ENCODE data around the gene KCNT1.

KCNT1 gene

DNA sequence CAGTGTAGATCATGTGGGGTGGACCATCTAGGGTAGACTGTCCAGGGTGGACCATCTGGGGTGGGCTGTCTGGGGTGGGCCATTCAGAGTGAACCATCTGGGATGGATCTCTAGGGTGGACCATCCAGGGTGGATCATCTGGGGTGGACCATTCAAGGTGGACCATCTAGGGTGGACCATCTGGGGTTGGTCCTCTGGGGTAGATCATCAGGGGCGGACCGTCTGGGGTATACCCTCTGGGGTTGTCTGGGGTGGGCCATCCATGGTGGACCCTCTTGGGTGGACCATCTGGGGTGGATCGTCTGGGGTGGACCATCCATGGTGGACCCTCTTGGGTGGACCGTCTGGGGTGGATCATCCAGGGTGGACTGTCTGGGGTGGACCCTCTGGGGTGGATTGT lies 64.3 kb downstream of the KCNT1 start:
- no peak overlapping the region for H3K4me3 ChIP-seq (ENCODE audit: low read depth, low read length)
- CTCF ChIA-PET, result no interaction called here
- DNase-seq (ENCODE audit: low read depth, low spot score), result no peak
- TF ChIP-seq, protein P1, sequence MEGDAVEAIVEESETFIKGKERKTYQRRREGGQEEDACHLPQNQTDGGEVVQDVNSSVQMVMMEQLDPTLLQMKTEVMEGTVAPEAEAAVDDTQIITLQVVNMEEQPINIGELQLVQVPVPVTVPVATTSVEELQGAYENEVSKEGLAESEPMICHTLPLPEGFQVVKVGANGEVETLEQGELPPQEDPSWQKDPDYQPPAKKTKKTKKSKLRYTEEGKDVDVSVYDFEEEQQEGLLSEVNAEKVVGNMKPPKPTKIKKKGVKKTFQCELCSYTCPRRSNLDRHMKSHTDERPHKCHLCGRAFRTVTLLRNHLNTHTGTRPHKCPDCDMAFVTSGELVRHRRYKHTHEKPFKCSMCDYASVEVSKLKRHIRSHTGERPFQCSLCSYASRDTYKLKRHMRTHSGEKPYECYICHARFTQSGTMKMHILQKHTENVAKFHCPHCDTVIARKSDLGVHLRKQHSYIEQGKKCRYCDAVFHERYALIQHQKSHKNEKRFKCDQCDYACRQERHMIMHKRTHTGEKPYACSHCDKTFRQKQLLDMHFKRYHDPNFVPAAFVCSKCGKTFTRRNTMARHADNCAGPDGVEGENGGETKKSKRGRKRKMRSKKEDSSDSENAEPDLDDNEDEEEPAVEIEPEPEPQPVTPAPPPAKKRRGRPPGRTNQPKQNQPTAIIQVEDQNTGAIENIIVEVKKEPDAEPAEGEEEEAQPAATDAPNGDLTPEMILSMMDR (IDR thresholded peaks at IDR 0.05; ENCODE audit: insufficient read depth, low read length, missing control alignments), result no peak
- POLR2A ChIA-PET, result no interaction called here

DNA sequence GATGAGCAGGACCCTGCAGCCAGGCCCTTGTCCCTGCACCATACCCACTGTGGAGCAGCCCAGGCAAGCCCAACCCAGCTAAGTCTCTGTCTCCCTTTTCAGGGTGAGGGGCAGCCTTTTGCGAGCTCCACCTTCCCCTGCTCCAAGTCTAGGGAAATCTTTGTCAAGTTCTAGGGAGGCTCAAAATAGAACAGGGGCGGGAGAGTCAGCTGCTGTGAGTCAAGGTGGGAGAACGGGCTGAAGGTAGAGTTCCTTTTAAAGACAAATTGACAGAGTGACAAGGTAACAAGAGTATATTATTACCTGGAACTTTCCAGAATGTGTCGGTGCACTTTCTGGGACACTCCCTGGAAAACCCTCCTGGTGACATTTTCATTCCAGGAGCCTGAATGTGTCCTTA lies 64.7 kb downstream of the KCNT1 start:
- CTCF ChIA-PET, result no interaction called here
- no peak overlapping the region for H3K4me3 ChIP-seq (ENCODE audit: low read depth, low read length)
- TF ChIP-seq, protein P1 (IDR thresholded peaks at IDR 0.05; ENCODE audit: insufficient read depth, low read length, missing control alignments), result no peak
- POLR2A ChIA-PET, result no interaction called here
- no peak for DNase-seq (ENCODE audit: low read depth, low spot score)

DNA sequence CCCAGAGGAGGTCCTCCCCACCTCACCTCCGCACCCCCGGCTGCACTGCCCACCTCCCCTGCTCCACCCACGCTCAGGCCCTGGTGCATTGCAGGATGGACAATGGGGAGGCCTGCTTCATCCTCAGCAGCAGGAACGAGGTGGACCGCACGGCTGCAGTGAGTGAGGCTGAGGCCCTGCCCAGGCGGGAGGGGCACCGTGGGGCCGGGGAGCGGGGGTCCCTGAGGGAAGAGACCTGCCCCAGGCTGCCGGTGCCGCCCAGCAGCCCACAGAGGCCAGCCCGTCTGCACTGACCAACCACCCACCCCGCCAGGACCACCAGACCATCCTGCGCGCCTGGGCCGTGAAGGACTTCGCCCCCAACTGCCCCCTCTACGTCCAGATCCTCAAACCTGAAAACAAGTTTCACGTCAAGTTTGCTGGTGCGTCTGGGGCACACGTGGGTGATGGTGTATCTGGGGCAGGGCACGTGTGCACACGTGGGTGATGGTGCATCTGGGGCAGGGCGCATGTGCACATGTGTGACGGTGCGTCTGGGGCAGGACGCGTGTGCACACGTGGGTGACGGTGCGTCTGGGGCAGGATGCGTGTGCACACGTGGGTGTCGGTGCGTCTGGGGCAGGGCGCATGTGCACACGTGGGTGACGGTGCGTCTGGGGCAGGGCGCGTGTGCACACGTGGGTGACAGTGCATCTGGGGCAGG lies 66.7 kb downstream of the KCNT1 start:
- ChIA-PET CTCF (no interaction called here), POLR2A (no interaction called here)
- TF ChIP-seq, protein P1 (IDR thresholded peaks at IDR 0.05; ENCODE audit: insufficient read depth, low read length, missing control alignments), result no peak

DNA sequence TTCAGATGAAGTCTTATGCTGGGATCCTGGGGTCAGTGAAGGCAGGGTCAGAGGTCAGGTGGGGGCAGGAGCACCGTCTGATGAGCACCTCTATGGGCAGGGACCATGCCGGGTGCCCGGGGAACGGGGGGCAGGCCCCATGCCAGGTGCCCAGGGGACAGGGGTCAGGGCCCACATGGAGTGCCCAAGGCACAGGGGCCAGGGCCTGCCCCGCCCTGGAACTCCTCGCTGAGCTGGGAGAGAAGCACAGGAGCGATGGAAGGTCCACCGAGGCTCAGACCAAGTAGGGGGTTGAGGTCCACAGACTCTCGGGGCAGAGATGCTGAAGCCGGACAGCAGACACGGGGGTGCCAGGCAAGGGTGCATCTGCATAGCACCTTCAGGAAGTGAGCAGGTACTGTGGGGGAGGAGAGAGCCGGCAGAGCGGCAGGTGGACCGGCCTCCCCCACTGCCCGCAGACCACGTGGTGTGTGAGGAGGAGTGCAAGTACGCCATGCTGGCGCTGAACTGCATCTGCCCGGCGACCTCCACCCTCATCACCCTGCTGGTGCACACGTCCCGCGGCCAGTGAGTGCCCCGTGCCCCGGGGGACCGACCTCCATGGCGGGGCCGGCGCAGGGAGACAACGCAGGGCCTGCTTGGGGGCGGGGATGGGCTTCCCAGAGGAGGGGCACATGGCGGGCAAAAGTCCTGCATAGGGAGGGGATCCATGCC lies 67.7 kb downstream of the KCNT1 start:
- POLR2A ChIA-PET, result no interaction called here
- H3K4me3 ChIP-seq (ENCODE audit: low read depth, low read length), result no peak overlapping the region
- CTCF ChIA-PET, result no interaction called here
- TF ChIP-seq, protein P1 (IDR thresholded peaks at IDR 0.05; ENCODE audit: insufficient read depth, low read length, missing control alignments), result no peak
- no peak for DNase-seq (ENCODE audit: low read depth, low spot score)

More for the DNA sequence above, 66.7 kb downstream of the KCNT1 start:
- no peak for DNase-seq (ENCODE audit: low read depth, low spot score)
- H3K4me3 ChIP-seq (ENCODE audit: low read depth, low read length), result no peak overlapping the region

DNA sequence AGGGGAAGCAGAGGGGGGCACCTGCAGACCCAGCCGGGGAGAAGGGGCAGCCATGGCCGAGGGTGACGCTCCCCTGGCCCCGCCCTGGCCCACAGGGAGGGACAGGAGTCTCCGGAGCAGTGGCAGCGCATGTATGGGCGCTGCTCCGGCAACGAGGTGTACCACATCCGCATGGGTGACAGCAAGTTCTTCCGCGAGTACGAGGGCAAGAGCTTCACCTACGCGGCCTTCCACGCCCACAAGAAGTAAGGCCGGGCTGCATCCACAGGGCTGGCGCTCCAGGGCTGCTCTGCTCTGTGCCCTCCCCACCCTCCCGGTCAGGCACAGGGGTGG lies 68.2 kb downstream of the KCNT1 start:
- DNase-seq (ENCODE audit: low read depth, low spot score), result no peak
- CTCF ChIA-PET, result no interaction called here
- TF ChIP-seq, protein P1 (IDR thresholded peaks at IDR 0.05; ENCODE audit: insufficient read depth, low read length, missing control alignments), result no peak
- POLR2A ChIA-PET, result no interaction called here
- H3K4me3 ChIP-seq (ENCODE audit: low read depth, low read length), result no peak overlapping the region

DNA sequence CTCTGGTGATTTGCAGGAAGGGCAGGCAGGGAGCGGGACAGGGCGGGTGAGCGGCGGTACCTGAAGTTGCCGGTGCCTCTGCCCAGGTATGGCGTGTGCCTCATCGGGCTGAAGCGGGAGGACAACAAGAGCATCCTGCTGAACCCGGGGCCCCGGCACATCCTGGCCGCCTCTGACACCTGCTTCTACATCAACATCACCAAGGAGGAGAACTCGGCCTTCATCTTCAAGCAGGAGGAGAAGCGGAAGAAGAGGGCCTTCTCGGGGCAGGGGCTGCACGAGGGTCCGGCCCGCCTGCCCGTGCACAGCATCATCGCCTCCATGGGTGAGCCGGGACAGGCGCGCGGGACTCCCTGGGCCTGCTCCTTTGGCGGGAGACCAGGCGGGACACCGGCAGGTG lies 68.8 kb downstream of the KCNT1 start:
- POLR2A ChIA-PET, result no interaction called here
- H3K4me3 ChIP-seq (ENCODE audit: low read depth, low read length), result no peak overlapping the region
- DNase-seq (ENCODE audit: low read depth, low spot score), result no peak
- CTCF ChIA-PET, result no interaction called here
- TF ChIP-seq, protein P1 (IDR thresholded peaks at IDR 0.05; ENCODE audit: insufficient read depth, low read length, missing control alignments), result no peak

Data from AG04449 (cell line).